GM12874 (cell line): ENCODE results near the gene TEAD2.

ENCODE experiments used
- CTCF ChIP-seq: IDR thresholded peaks from 2 replicates; pipeline ENCODE4 v1.5.1; 2011; ENCODE audit warnings: low read depth, mild to moderate bottlenecking, control low read depth, low read length, moderate library complexity; ENCODE audit not compliant: insufficient read depth

The TEAD2 gene

GRCh38 chr19:49356382-49356781, 5.8 kb downstream of the TEAD2 start:
- TF ChIP-seq CTCF, result no peak

GRCh38 chr19:49355909-49356353, 6.3 kb downstream of the TEAD2 start:
- no peak for TF ChIP-seq CTCF

GRCh38 chr19:49349567-49349966, 12.6 kb downstream of the TEAD2 start:
- no peak for TF ChIP-seq CTCF

GRCh38 chr19:49348305-49349189, 13.7 kb downstream of the TEAD2 start:
- TF ChIP-seq CTCF, result no peak

- no peak for TF ChIP-seq CTCF
Measured at GRCh38 chr19:49347835-49348234, 14.4 kb downstream of the TEAD2 start.

GRCh38 chr19:49347191-49347590, 15.0 kb downstream of the TEAD2 start:
- TF ChIP-seq CTCF, result no peak

- TF ChIP-seq CTCF, result no peak
Measured at GRCh38 chr19:49344505-49345423, 17.5 kb downstream of the TEAD2 start.
